Lower leg skin (tissue), 3 donors: ENCODE measurements around the gene ATP9A.

Experiments used
- POLR2A ChIP-seq, 2 donors: fragments of 450-650 bp; IDR thresholded peaks; one replicate each; pipeline ENCODE4 v1.6.1; 2016 to 2017; ENCODE audit warnings: antibody characterized with exemption in 2 of 2, mild to moderate bottlenecking in 1 of 2, moderate library complexity in 1 of 2
- TF ChIP-seq, protein P1 (sequence below), 3 donors: fragments of 450-650 bp; IDR thresholded peaks; one replicate each; pipeline ENCODE4 v1.5.1; 2016; ENCODE audit warnings: antibody characterized with exemption in 3 of 3, mild to moderate bottlenecking in 3 of 3, moderate library complexity in 2 of 3

- TF ChIP-seq, protein P1, sequence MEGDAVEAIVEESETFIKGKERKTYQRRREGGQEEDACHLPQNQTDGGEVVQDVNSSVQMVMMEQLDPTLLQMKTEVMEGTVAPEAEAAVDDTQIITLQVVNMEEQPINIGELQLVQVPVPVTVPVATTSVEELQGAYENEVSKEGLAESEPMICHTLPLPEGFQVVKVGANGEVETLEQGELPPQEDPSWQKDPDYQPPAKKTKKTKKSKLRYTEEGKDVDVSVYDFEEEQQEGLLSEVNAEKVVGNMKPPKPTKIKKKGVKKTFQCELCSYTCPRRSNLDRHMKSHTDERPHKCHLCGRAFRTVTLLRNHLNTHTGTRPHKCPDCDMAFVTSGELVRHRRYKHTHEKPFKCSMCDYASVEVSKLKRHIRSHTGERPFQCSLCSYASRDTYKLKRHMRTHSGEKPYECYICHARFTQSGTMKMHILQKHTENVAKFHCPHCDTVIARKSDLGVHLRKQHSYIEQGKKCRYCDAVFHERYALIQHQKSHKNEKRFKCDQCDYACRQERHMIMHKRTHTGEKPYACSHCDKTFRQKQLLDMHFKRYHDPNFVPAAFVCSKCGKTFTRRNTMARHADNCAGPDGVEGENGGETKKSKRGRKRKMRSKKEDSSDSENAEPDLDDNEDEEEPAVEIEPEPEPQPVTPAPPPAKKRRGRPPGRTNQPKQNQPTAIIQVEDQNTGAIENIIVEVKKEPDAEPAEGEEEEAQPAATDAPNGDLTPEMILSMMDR (IDR thresholded peaks at IDR 0.05): no peak
- no peak for TF ChIP-seq POLR2A (IDR thresholded peaks at IDR 0.05)
Observed at GRCh38 chr20:51775241-51775640, 7.1 kb upstream of the ATP9A start.
